GM18505 (cell line): Measurements from ENCODE around the gene TRIM17.

Source experiments
- ATAC-seq: cut with Tn5 transposase; IDR thresholded peaks from one replicate; pipeline ENCODE4 v1.9.1; 2021; ENCODE audit not compliant: unreplicated experiment
- POLR2A ChIP-seq: IDR thresholded peaks from 4 replicates; pipeline ENCODE4 v1.6.1; 2011; ENCODE audit warnings: borderline replicate concordance; ENCODE audit not compliant: insufficient read depth, insufficient read length; ENCODE audit errors: extremely low read depth

TRIM17 gene

DNA sequence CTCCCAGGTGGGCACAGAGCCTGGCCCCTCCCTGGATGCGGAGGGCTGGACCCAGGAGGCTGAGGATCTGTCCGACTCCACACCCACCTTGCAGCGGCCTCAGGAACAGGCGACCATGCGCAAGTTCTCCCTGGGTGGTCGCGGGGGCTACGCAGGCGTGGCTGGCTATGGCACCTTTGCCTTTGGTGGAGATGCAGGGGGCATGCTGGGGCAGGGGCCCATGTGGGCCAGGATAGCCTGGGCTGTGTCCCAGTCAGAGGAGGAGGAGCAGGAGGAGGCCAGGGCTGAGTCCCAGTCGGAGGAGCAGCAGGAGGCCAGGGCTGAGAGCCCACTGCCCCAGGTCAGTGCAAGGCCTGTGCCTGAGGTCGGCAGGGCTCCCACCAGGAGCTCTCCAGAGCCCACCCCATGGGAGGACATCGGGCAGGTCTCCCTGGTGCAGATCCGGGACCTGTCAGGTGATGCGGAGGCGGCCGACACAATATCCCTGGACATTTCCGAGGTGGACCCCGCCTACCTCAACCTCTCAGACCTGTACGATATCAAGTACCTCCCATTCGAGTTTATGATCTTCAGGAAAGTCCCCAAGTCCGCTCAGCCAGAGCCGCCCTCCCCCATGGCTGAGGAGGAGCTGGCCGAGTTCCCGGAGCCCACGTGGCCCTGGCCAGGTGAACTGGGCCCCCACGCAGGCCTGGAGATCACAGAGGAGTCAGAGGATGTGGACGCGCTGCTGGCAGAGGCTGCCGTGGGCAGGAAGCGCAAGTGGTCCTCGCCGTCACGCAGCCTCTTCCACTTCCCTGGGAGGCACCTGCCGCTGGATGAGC is 44.3 kb downstream of the TRIM17 start:
- TF ChIP-seq POLR2A: no peak
- ATAC-seq: no peak

DNA sequence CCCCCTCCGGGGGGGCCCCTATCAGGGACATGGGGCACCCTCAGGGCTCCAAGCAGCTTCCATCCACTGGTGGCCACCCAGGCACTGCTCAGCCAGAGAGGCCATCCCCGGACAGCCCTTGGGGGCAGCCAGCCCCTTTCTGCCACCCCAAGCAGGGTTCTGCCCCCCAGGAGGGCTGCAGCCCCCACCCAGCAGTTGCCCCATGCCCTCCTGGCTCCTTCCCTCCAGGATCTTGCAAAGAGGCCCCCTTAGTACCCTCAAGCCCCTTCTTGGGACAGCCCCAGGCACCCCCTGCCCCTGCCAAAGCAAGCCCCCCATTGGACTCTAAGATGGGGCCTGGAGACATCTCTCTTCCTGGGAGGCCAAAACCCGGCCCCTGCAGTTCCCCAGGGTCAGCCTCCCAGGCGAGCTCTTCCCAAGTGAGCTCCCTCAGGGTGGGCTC is 44.9 kb downstream of the TRIM17 start:
- no peak for ATAC-seq
- no peak for TF ChIP-seq POLR2A

DNA sequence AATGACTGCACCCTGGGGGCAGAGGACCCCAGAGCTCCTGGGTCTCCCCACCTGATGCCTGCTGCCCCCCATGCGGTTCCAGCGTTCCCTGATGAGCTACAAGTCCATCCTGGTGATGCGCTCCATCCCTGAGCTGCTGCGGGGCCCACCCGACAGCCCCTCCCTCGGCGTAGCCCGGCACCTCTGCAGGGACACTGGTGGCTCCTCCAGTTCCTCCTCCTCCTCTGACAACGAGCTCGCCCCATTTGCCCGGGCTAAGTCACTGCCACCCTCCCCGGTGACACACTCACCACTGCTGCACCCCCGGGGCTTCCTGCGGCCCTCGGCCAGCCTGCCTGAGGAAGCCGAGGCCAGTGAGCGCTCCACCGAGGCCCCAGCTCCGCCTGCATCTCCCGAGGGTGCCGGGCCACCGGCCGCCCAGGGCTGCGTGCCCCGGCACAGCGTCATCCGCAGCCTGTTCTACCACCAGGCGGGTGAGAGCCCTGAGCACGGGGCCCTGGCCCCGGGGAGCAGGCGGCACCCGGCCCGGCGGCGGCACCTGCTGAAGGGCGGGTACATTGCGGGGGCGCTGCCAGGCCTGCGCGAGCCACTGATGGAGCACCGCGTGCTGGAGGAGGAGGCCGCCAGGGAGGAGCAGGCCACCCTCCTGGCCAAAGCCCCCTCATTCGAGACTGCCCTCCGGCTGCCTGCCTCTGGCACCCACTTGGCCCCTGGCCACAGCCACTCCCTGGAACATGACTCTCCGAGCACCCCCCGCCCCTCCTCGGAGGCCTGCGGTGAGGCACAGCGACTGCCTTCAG is 45.5 kb downstream of the TRIM17 start:
- ATAC-seq: no peak
- TF ChIP-seq POLR2A: no peak

DNA sequence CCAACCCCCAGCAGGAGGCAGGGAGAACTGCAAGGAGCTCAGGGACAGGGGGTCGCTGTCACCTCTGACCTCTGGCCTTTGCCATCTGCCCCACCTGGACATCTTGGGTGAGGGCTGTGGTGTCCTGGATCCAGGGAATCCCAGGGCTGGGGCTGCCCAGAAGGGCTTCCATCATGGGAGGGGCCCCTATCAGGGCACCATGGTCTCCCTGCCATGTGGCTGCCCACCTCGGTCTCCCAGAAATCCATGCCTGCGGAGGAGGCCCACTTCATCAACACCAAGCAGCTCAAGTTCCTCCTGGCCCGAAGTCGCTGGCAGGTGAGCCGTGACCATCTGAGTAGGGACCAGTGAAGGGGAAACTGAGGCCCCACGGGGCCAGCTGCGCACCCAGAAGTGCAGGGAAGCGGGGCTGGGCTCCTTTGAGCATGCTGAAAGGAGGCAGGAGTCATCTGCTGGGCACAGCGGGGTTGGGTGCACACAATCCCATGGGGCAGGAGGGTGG is 46.2 kb downstream of the TRIM17 start:
- no peak for ATAC-seq
- TF ChIP-seq POLR2A: no peak

DNA sequence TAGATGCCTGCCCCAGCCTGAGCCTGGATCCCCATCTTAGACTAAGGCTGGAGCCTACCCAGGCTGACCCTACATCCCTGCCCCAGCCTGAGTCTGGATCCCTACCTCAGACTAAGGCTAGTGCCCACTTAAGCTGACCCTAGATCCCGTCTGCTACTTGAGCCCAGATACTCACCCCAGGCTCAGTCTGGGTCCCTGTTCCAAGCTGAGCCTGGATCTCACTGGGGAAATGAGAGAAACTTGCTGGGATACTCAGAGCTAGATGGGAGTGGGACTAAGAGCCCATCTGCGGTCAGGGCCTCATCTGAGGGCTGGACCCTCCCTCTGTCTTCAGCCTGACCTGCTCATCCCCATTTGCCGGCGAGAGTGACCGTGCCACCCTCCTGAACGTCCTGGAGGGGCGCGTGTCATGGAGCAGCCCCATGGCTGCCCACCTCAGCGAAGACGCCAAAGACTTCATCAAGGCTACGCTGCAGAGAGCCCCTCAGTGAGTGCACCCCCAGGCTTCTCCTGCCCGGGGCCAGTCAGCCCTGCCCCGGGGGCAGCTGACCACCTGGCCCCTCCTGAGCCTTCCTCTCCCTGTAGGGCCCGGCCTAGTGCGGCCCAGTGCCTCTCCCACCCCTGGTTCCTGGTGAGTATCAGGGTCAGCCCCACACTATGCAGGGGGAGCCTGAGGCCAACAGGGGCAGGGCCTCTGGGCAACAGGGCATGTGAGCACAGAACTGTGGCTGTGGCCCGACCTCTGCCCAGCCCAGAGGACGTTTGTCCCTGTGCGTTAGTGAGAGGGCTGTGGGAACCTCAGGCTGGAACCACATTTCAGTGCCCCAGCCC is 46.8 kb downstream of the TRIM17 start:
- ATAC-seq: no peak
- no peak for TF ChIP-seq POLR2A

DNA sequence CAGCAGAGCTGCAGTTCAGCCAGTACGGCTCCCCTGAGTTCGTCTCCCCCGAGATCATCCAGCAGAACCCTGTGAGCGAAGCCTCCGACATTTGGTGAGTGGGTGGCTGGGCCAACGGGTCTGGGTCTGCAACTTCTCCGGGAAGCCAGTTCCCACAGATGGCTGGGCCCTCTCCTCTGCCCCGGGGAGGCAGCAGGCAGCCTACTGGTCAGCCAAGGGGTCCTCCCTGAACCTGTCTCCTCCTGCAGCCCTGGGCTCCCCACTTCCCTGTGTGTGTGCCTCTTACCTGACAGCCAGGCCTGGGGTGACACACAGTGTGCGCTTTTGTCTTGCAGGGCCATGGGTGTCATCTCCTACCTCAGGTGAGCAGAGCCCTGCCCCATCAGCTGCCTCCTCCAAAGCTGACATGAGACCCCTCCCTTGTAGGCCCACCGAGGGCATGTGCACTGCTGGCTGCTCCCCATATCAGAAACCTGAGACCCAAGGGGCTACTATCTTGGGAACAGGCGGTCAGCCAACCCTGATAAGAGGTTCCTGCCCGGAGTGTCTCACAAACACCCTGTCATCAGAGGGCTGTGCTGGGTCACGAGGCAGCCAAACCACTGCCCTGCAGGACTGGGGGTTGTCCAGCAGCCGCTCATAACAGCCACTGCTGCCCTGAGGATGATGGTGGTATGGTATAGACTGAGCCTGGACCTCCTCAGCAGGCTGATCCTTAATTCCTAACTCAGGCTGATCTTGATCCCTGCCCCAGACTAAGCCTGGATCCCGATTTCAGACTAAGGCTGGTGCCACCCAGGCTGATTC is 47.7 kb downstream of the TRIM17 start:
- no peak for ATAC-seq
- no peak for TF ChIP-seq POLR2A

DNA sequence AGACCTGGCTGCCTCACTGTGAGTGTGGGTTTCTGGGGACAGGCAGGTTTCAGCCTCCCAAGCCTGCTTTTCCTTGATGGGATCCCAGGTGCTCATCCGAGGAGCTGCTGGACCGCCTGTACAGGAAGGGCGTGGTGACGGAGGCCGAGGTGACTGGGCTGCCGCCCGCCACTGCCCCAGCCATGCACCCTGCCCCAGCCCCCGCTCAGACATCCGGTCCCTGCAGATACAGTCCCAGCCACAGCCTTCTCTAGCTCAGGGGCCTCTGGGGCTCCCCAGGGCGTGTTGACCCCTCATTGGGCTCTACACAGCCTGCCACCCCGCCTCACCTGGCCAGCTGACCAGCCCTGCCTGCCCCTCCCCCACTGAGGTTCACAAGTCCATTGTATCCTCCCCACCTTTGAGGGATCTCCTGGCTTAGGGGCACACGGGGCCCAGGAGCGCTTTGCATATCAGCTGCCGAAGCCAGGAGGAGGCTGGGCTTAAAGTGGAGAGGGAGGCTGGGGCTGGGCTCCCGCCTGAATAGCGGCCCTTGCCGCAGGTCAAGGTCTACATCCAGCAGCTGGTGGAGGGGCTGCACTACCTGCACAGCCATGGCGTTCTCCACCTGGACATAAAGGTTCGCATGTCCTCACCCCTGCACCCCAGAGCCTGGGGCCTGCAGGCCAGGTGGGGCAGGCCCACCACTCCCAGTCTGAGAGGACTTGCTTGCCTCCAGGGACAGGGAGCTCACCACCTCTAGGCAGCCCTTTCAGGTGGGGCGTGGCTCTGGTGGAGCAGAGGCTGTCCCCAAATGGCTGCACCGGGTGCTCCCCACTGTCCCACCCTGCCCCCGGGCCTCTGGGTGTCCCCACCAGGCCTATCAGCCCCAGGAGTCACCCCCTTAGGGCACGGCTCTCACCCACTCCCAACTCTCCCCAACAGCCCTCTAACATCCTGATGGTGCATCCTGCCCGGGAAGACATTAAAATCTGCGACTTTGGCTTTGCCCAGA is 48.6 kb downstream of the TRIM17 start:
- no peak for ATAC-seq
- no peak for TF ChIP-seq POLR2A

DNA sequence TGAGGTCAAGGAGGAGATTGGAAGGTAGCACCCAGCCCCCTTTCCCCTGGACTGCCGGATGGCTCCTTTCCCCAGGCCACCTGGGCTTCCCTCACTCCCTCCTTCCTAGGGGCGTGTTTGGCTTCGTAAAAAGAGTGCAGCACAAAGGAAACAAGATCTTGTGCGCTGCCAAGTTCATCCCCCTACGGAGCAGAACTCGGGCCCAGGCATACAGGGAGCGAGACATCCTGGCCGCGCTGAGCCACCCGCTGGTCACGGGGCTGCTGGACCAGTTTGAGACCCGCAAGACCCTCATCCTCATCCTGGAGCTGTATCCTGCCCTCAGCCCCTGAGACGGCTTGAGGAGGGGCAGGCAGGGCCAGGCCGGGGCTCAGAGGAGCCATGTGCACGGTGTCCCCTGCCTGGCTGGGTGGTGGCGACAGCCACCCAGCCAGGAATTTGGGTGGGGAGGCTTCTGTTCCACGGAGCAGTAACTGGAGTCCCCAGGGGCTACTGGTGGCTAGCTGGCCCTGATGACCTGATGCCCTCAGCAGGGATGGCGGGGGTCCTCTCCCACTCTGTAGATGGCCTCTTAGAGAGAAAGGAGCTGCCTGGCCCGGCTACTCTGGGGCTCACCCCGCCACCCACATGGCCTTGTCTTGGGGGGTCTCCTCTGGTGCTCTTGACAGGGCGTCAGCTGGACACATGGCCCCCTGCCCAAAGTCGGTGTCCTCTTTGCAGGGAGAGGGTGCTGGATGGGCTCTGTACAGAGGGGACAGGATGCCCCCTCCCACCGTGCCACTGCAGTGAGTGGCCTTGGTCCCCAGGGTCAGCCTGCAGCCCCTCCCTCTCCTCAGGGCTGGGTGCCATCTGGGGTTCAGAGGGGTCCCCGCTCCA is 49.6 kb downstream of the TRIM17 start:
- ATAC-seq: no peak
- TF ChIP-seq POLR2A: no peak

DNA sequence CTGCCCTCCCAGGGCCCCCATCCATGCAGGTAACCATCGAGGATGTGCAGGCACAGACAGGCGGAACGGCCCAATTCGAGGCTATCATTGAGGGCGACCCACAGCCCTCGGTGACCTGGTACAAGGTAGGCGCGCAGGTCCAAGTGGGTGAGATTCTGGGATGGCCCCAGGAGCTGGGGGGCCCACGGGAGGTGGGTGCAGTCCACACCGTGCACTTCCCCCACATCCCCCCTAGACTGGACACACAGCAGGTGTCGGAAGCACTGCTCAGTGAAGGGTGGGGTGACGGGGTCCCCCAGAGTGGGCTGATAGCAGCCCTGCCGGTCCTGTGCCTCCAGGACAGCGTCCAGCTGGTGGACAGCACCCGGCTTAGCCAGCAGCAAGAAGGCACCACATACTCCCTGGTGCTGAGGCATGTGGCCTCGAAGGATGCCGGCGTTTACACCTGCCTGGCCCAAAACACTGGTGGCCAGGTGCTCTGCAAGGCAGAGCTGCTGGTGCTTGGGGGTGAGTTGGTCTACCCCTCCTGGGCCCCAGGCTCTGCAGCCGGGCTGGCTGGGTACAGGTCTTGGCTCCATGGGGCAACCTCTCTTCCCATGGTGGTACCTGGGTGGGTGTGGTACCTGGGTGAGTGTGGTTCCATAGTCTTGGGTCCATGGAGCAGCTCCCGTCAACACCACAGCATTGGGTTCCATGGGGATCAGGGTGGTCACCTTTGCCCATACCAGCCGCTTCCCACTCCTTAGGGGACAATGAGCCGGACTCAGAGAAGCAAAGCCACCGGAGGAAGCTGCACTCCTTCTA is 50.4 kb downstream of the TRIM17 start:
- no peak for ATAC-seq
- no peak for TF ChIP-seq POLR2A
